Measurements from ENCODE around the gene DCDC2C.

GRCh38 chr2:3823748-3824147 lies 120.4 kb downstream of the DCDC2C start:
- no peak for TF ChIP-seq SIN3A (IDR thresholded peaks at IDR 0.05; ENCODE audit: borderline replicate concordance, insufficient read depth, low read length)
- TF ChIP-seq POLR2AphosphoS5 (IDR thresholded peaks at IDR 0.05; ENCODE audit: low read depth, low read length) = no peak
- TF ChIP-seq, protein P1, sequence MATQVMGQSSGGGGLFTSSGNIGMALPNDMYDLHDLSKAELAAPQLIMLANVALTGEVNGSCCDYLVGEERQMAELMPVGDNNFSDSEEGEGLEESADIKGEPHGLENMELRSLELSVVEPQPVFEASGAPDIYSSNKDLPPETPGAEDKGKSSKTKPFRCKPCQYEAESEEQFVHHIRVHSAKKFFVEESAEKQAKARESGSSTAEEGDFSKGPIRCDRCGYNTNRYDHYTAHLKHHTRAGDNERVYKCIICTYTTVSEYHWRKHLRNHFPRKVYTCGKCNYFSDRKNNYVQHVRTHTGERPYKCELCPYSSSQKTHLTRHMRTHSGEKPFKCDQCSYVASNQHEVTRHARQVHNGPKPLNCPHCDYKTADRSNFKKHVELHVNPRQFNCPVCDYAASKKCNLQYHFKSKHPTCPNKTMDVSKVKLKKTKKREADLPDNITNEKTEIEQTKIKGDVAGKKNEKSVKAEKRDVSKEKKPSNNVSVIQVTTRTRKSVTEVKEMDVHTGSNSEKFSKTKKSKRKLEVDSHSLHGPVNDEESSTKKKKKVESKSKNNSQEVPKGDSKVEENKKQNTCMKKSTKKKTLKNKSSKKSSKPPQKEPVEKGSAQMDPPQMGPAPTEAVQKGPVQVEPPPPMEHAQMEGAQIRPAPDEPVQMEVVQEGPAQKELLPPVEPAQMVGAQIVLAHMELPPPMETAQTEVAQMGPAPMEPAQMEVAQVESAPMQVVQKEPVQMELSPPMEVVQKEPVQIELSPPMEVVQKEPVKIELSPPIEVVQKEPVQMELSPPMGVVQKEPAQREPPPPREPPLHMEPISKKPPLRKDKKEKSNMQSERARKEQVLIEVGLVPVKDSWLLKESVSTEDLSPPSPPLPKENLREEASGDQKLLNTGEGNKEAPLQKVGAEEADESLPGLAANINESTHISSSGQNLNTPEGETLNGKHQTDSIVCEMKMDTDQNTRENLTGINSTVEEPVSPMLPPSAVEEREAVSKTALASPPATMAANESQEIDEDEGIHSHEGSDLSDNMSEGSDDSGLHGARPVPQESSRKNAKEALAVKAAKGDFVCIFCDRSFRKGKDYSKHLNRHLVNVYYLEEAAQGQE (IDR thresholded peaks at IDR 0.05; ENCODE audit: insufficient read depth in 1 of 2, low read depth in 2 of 2, low read length in 2 of 2) = no peak

All from PFSK-1 (cell line).